ENCODE results near the gene SERPIND1.
"Not testable (repeated sequence)": the region's sequence is repeated elsewhere in the genome, so short reads cannot be mapped to it uniquely, and the experiment has no call there.

The SERPIND1 gene

DNA sequence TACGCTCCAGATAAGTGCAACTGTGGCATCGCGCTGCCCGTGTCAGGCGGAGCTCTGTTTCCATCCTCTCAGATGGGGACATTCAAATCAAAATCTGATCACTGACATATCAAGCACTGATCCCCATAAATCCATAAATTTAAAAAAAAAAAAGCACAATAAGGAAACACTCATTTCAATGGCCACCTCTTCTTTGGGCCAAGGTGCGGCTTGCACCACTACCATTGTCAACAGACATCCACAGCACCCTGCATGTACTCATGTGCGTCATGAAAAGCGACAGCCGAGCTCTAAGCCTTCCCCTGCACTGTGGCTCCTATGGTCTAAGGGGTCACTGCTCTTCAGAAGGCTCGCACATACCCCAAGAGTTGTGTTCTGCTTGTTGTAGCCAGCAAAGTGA, 26.7 kb upstream of the SERPIND1 start:
- DNase-seq (ENCODE audit: low read depth in 2 of 2), result no peak

DNA sequence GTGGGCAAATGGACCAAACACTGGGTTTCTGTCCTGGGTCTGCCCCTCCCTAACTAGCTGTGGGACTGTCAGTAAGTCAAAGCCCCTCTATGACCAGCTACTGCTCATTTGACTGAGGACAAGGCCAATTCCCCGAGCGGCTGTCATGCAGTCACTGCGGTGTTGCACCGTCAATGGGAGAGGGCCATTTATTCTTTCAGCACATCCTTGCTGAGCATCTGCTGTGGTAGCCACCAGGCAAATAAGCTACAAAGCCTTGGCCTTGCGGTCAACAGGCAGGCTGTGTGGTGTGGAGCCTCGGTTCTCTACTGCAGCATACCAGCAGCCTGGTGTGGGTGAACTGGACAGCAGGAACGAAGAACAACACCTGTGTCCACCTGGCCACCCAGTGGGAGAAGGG, 25.8 kb upstream of the SERPIND1 start:
- DNase-seq (ENCODE audit: low read depth in 2 of 2), result no peak

DNA sequence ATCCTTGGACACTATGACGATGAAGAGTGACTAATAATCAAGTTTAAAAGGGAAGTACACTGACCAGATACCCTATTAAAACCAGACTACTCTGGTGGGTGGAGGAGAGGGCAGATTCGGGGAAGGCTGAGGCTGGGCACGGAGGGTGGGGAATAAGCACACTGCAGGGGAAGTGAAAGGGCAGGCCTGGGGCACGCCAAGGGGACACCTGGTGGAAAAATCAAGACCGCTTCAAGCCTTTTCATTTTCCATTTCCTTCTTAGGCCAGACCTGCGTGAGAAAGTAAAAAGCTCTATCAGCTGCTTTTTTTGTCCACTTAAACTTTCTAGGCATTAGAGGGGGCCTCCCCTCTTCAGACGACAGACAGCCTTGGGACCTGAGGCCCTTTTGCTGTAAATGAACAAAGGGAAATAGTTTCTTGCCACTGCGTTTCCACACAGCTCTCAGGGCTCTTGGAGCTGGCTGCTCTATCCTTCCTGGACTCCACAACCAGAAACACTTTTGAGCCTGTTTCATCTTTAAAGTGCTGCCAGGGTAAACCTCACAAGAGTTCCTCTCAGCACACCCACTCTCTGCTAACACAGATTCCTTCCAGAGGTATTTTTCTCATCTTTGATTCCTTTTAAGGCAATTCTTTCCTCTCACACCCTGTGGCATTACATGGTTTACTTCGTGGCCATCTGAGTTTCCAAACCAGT, 25.0 kb upstream of the SERPIND1 start:
- no peak for DNase-seq (ENCODE audit: low read depth in 2 of 2)

DNA sequence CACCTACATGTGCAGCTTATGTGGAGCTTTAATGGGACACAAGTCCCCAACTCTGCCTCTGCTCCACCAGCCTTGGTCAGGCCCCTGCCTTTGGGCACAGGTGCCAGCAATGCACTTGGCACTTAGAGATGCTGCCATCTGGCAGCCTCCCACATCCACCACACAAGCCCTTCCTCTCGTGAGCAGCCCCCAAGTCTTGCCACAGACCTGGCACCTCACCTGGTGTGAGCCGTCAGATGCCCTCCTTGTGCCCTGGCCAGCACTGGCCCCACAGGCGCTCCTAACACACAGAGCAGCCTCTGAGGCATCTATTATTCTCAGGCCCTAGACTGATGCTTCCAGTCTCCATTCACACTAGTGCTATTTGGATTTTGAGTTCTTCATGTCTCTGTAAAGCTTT, 24.5 kb upstream of the SERPIND1 start:
- DNase-seq (ENCODE audit: low read depth in 2 of 2), result no peak

DNA sequence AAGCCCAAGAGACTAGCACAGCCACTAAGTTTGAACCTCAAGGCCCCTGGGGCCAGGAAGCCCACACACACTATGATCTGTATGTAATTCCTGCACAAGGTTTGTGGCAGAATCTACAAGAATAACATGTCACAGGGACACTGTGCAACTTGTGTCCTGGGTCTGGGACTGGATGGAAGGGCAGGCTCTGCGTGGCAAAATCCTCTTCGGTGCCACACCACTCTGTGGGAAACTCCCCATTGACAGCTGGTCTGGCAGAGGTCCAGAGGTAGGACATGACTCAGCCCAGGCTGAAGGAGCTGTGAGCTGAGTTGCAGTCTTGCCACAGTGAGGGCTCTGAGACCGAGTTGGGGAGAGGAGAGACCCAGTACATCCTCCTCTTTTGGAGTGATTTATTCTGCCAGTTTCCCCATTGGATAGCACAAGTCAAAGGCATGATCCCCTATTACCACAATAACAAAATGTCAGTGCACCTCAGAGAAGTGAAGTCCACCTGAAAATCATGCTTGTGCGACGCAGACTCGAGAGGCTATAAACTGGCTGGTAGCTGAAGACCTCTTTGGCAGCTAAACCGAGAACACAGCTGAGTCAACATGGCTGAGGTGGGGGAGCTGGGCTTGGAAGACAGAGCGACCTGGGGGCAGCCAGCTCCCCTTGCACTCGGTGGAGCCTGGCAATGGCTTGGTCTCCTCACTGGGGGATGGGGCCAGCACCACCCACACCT, 23.3 kb upstream of the SERPIND1 start:
- DNase-seq (ENCODE audit: low read depth in 2 of 2), result peak in 1 of 2 donors; percentile 10

DNA sequence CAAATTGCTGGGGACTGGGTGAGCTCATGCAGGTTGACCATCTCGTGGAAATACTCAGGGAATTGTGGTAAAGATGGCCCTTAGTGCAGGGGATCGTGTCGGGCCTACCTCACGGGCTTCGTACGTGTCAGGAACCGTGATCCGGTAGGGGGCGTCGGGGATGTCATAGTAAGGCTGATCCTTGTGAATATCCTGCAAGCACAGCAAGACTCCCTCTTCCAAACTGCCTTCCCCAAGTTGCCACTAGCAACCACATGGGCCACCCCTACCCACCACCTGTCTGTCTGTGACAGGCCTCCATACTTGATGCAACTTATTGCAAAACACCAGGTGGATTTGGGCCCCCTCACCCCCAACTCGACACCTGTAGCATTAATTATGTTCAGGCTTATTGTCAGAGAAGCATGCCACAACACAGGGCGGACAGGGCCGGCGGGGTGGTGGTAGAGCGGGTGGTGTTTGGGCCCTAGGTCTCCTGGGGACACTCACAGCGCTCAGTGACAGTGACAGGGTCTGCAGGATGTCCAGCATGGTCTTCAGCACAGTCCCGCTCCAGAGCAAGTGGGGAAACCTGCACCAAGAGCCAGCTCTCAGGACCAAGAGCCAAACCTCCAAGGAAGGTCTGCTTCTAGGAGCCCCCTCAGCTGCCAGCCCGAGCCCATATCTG, 22.6 kb upstream of the SERPIND1 start:
- DNase-seq (ENCODE audit: low read depth in 2 of 2), result no peak

DNA sequence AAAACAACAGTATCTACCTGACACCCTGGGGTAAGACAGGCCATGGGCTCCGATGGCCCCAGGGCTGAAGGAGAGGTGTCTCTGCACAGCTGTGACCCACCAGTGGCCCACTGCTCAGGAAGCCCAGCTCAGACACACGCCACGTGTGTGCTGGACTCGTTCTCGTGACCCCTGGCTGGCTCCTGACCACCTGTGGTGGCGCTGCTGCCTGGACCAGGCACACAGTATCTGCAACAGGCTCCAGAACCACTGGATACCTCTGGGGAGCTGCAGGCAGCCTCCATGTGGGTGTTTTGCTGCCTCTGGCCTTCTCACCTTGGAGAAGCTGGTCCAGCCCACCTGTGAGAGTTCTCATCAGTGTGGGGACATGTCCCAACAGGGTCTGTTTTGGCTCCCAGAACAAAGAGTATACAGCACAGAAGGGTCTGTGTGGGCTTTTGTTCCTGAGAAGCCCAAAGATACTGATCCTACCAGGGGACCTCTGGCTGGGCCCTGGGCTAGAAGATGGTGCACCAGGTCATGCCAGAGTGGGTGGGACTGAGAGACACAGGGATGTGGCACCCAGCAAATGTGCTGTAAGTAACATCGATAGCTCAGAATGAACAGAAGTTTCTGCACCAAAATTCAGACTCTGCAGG, 21.7 kb upstream of the SERPIND1 start:
- no peak for DNase-seq (ENCODE audit: low read depth in 2 of 2)

DNA sequence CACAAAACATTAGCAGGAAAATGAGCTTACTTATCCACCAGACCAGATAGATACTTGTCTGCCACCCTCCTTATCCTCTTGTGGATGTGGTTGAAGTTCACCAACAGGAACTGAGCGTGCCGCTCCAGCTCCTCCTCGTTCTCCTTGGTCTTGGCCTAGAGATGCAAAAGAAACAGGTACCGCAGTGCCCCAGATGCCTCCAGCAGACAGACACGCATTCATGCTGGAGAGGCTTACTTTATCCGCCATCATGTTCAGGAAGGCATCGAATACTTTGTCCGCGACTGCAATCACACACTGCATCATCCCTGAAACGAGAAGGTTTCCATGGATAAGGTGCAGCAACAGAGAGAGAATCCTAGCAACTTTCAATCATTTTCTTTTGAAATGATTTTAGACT, 21.0 kb upstream of the SERPIND1 start:
- no peak for DNase-seq (ENCODE audit: low read depth in 2 of 2)

DNA sequence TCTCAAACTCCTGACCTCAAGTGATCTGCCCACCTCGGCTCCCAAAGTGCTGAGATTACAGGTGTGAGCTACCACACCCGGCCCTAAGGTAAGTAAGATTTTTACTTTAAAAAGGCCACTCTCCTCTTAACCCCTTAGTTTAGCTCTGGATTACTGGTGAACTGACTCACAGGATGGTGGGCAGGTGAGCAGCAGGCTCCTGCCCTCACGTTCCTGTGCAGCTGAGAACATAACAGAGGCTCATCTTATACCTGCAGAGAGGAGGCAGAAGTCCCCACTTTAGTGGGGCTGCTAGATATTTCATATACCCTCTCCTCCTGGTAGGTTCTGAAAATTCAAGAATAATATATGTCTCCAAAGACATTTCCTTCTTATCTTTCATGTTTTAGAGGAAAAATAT, 17.1 kb upstream of the SERPIND1 start:
- DNase-seq (ENCODE audit: low read depth in 2 of 2), result no peak

DNA sequence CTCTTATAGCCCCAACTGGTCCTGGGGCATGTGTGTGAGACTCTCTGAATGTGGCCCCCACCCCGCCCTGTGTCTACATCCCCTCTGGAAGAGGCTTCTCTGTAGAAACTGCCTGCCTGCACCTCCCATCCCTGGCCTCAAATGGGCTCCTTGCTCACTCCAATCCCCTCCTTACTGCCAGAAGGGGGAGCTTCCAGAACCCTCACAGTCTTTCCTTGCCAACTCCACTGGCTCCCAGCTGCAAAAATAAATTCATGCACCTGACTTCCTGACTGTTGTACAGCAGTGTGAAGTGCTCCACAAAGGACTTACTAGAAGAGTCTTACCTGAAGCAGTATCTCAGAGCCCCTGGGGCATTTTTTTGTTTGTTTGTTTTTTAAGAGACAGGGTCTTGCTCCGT, 15.2 kb upstream of the SERPIND1 start:
- no peak for DNase-seq (ENCODE audit: low read depth in 2 of 2)

DNA sequence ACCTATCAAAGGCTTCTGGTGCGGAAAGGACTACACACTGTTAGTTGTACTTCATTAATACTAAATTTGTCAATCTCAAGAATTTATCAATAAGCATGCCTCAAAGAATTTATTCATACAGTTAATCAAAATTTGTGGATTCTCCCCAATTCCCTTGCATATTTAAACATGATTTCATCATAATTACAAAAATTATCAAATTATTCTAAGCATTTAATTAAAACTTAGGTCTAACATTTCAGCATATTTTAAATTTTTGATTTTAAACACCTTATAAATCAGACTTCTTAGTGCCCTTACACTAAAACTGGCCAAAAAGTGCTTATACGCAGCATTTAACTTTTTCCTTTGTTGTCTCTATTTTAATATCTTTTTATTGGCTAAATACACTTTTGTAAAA, 13.8 kb upstream of the SERPIND1 start:
- no peak for DNase-seq (ENCODE audit: low read depth in 2 of 2)

DNA sequence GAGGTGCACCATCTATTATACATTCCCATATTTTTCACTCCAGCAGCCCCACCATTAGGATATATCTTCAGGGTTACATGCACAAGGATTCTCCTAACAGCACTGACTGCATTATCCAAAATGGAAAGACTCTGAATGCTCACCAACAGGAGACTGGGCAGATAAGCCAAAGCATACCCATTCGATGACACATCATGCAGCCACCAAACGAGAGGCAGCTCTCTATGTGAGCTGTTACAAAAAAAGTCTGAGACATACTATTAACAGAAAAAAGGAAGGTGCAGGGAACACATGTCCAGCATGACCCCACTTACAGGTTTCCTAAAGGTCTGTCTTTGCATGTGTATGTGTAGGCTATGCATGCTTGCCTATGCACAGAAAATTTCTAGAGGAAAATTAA, 12.4 kb upstream of the SERPIND1 start:
- DNase-seq (ENCODE audit: low read depth in 2 of 2), result no peak

DNA sequence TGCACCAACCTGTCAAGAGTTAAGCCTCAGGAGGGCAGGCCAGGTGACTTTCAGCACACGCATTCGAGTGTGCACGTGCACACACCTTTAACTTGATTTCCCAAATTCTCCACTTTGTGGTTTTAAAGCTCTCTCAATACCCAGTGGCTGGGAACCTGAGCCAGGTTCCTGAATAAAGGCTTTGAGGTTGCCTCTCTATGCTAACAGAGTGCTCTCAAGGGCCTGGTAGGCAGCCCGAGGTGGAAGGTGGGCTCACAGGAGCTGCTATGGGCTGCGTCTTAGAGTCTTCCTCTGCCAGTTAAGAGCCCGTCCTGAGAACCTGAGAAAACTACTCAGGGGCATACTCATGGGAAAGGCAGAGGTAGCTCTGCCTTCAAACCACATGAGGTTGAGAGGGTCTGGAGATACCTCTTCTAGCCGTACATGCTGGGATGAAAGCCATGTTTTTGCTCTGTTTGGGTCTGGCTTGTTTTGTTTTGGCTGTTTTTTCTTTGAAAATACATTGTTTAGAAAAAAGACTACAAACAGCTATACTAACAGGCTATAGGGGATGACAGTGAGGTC, 11.6 kb upstream of the SERPIND1 start:
- DNase-seq (ENCODE audit: low read depth in 2 of 2), result no peak

DNA sequence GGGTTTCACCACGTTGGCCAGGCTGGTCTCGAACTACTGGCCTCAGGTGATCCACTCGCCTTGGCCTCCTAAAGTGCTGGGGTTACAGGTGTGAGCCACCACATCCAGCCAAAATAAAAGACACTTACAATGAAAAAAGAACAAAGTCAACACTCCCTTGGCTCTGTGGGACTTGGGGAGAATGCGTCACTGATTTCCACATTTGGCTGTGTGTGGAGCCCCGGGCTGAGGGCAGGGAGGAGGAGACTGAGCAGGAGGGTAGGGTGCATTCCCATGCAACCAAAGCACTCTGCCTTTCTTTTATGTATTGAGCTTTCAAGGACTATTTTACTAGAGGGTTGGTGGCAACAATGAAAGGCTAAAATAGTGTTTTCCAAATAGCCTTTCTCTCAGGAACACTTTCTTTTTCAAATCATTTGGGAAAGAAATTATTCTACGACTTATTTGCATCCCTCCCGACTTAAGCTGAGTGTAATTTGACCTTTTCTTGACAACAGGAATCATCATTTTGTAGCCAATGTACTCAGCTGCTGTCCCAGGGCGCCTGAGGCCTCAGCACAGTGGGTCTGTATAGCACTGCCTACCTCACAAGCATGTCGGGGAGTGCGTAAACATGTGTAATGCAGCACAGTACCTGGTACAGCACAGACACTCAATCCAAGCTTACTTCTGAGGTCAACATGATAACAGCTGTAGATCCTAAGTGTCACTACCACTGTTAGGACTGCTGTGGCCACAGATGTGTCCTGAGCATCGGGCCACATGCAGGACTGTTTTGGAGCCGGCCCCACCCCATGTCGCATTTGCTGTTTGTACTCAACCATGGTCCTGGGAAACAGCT, 10.1 kb upstream of the SERPIND1 start:
- no peak for DNase-seq (ENCODE audit: low read depth in 2 of 2)

DNA sequence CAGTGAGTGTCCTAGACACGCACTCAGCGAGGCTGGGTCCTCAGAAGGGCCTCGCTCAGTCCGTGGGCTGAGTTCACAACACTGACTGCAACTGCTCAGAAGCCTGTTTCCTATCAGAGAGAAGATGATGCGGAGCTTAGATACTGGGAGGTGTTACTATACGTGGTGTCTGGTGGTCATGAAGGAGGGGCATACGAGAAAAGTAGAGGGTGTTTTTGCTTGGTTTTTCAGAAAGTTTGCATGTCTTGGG, 9.5 kb upstream of the SERPIND1 start:
- DNase-seq (ENCODE audit: low read depth in 2 of 2), result no peak

DNA sequence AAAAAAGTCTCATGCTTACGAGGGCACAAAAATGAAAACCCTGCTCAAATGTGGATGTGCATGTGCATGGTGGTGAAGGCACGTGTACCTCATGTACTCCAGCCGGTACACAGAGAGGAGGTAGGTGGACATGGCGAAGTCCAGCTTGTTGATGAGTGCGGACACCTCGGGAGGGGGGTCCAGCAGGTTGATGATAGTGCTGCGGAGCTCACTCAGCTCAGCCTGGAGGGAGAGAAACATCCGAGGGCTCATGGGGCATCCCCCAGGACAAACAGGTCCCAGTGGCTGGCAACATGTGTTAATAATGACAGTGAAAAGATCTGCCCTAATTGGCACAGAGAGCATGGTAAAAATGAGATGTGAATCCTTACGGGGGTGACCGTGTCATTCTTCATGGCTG, 9.2 kb upstream of the SERPIND1 start:
- DNase-seq (ENCODE audit: low read depth in 2 of 2), result no peak

DNA sequence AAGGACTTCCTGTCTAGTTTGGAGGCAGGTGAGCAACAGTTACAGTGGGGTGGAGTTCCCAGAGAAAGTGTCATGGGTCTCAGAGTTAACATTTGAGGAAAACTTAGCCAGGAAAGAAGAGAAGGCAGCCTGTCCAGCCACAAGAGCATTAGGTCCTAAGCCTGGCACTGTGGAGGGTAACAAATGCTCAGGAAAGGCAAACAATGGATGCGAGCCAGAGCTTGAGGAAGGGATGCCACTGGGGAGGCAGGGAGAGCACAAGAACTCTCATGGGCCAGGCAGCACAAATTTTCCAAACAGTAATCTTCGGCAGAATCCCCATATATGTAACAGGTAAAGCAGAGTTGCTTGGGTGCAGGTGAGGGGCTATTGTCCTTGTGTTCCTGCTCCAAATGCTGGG, 8.0 kb upstream of the SERPIND1 start:
- DNase-seq (ENCODE audit: low read depth in 2 of 2), result no peak

DNA sequence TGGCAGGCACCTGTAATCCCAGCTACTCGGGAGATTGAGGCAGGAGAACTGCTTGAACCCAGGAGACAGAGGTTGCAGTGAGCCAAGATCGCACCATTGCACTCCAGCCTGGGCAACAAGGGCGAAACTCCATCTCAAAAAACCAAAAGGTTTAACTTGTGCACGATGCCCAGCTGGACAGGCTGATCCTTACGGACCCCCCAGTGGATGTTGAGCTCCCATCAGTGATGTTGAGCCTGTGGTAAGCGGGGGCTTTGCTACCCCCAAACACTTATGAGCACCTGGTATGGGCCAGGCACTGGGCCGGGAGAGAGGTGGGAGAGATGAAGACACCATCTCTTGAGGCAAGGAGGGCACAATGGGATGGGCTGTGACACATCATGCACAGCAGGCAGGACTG, 7.4 kb upstream of the SERPIND1 start:
- no peak for DNase-seq (ENCODE audit: low read depth in 2 of 2)

DNA sequence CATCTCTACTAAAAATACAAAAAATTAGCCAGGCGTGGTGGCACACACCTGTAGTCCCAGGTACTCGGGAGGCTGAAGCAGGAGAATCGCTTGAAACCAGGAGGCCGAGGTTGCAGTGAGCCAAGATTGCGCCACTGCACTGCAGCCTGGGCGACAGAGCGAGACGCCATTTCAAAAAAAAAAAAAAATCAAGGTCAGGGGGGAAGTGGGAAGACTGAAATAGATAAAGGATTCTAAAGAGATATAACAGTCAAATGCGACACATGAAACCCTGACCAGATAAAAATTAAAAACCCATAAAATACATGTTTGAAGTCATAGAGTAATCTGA, 4.5 kb upstream of the SERPIND1 start:
- not testable (repeated sequence) for DNase-seq (ENCODE audit: low read depth in 2 of 2)

DNA sequence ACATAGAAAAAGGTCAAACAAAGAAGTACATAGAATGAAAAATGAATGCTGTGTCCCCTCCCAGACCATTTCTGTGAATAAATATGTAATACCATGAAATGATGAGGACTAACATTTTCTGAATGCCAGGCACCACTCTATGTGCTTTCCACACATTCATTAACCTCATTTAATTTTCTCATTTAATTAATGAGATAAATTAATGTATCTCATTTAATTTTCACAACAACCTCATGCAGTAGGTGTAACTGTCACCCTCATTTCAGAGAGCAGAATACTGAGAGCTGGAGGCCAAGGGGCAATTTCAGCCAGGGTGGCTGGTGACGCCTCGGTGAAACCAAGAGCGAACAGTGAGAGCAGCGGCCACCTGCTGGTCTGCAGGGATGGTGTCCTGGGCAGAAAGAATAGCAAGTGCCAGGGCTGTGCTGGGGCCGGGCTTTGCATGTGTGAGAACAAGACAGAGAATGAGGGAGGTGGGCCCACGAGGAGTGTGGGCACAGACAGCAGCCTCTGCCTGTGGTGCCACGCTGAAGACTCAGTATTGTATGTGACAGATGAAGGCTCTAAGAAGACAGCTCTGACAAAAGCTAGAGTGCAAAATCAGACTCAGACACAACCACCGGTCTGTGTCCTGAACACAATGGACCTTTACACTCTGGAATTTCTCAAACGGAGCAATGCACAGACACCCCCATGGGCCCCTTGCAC, 1.8 kb upstream of the SERPIND1 start:
- no peak for DNase-seq (ENCODE audit: low read depth in 2 of 2)

DNA sequence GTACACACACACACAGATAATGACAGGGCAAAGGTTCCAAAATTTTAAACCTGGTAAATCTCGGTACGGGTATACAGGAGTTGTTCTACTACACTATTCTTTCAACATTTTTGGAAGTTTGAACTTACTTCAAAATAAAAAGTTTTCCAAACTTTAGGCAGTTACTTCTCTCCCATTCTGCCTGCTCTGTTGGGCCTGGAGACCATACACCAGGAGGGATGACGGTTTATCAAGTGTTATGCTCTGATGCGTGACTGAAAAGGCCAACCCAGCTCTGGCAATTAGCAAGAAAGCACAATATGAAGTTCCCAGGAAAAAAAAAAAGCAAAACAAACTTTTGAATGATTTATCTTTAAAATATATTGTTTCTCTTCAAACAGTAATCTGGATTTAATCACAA, 969 bp downstream of the SERPIND1 start:
- no peak for DNase-seq (ENCODE audit: low read depth in 2 of 2)

Data from stimulated activated CD8-positive, alpha-beta memory T cell treated with anti-CD3 and anti-CD28 coated beads, Interleukin-7, amount 100 ng/mL, for 4 hours (primary cell).